A549 (cell line): ENCODE measurements around the gene GDA. TPM values are rescaled to one million over a fixed set of nuclear protein-coding genes. Genes with fewer than 3 reads are reported as not detected.

Experiments used
- ATAC-seq, 2 experiments: fragments of 200-7000 bp in 1 of 2; fragments of >200 bp in 1 of 2; cut with Nextera tagmentation in 1 of 2; cut with Tn5 transposase in 1 of 2; 3 replicates each; pipeline versions ENCODE4 v1.8.0 to v1.9.1; 2018 to 2020; ENCODE audit warnings: mild to moderate bottlenecking in 1 of 2, moderate library complexity in 1 of 2
- CTCF ChIA-PET: fragments of 300-600 bp; sonication (Branson Sonifier 250); formaldehyde crosslinking; extraction: SDS; loops from one replicate; lab custom pipeline; 2021; ENCODE audit warnings: antibody characterized with exemption, inconsistent platforms; lab: Yijun Ruan, JAX
- POLR2A ChIA-PET: fragments of 350-600 bp; formaldehyde crosslinking; extraction: SDS; loops from one replicate; lab custom pipeline; 2021; ENCODE audit warnings: antibody characterized with exemption, inconsistent platforms; lab: Yijun Ruan, JAX
- DNase-seq, 2 experiments: peaks; one replicate each; pipeline versions ENCODE4 v3.0.0 to v3.0.0-alpha.2; 2011 to 2016; ENCODE audit warnings: low read depth in 1 of 2, low spot score in 1 of 2
- FAIRE-seq: peaks from 2 replicates; lab custom pipeline; 2011; peaks lifted over from hg19 to GRCh38; lab: Jason Lieb, UNC
- H3K27ac ChIP-seq, 2 experiments: fragments of >200 bp; sonication (Bioruptor Twin); formaldehyde crosslinking; 3 replicates each; pipeline ENCODE4 v1.5.1; 2016 to 2017
- H3K4me1 ChIP-seq: fragments of >200 bp; sonication (Bioruptor Twin); formaldehyde crosslinking; 3 replicates; pipeline ENCODE4 v1.6.1; 2016
- H3K4me2 ChIP-seq: fragments of >200 bp; sonication (Bioruptor Twin); formaldehyde crosslinking; 3 replicates; pipeline ENCODE4 v1.6.1; 2016
- H3K4me3 ChIP-seq: fragments of >200 bp; sonication (Bioruptor Twin); formaldehyde crosslinking; 3 replicates; pipeline ENCODE4 v1.5.1; 2016
- H3K9me3 ChIP-seq: fragments of >200 bp; sonication (Bioruptor Twin); formaldehyde crosslinking; 3 replicates; pipeline ENCODE4 v1.6.1; 2016
- CEBPB ChIP-seq, 2 experiments: fragments of >200 bp in 1 of 2; sonication (Bioruptor Twin) in 1 of 2; formaldehyde crosslinking in 1 of 2; IDR thresholded peaks; 2 replicates each; pipeline ENCODE4 v1.6.1; 2012 to 2016
- E2F6 ChIP-seq: IDR thresholded peaks from 2 replicates; pipeline ENCODE4 v1.6.1; 2012; ENCODE audit warnings: low read depth, borderline replicate concordance
- EHF ChIP-seq: fragments of 250-450 bp; sonication (Bioruptor Pico); IDR thresholded peaks from 2 replicates; pipeline ENCODE4 v1.5.0; 2020; ENCODE audit warnings: mild to moderate bottlenecking
- ELK1 ChIP-seq: fragments of 150-350 bp; IDR thresholded peaks from 2 replicates; pipeline ENCODE4 v1.6.1; 2014; ENCODE audit warnings: low read depth, mild to moderate bottlenecking, low read length
- EP300 ChIP-seq, 2 experiments: fragments of >200 bp; sonication (Bioruptor Twin); formaldehyde crosslinking; IDR thresholded peaks; 2 replicates in 1 of 2; 3 replicates in 1 of 2; pipeline ENCODE4 v1.6.1; 2016 to 2017
- ESRRA ChIP-seq: fragments of 150-350 bp; IDR thresholded peaks from 2 replicates; pipeline ENCODE4 v1.6.1; 2014; ENCODE audit warnings: mild to moderate bottlenecking, low read length, borderline replicate concordance
- FOSB ChIP-seq: fragments of 250-450 bp; sonication (Bioruptor Pico); IDR thresholded peaks from 2 replicates; pipeline ENCODE4 v1.5.0; 2020; ENCODE audit warnings: mild to moderate bottlenecking, moderate library complexity
- HES2 ChIP-seq: fragments of >200 bp; sonication (Bioruptor Twin); formaldehyde crosslinking; IDR thresholded peaks from 2 replicates; pipeline ENCODE4 v1.6.1; 2016
- HOXB13 ChIP-seq: fragments of 250-450 bp; sonication (Bioruptor Pico); IDR thresholded peaks from 2 replicates; pipeline ENCODE4 v1.5.0; 2020; ENCODE audit warnings: low read depth, mild to moderate bottlenecking, moderate library complexity
- KDM1A ChIP-seq: fragments of 200-600 bp; sonication (generic); IDR thresholded peaks from 2 replicates; pipeline ENCODE4 v1.6.1; 2016; ENCODE audit warnings: low read depth, mild to moderate bottlenecking
- MAFK ChIP-seq: fragments of 450-650 bp; IDR thresholded peaks from 2 replicates; pipeline ENCODE4 v1.6.1; 2014; ENCODE audit not compliant: partially characterized antibody
- NR3C1 ChIP-seq: fragments of >200 bp; sonication (Bioruptor Twin); formaldehyde crosslinking; IDR thresholded peaks from 3 replicates; pipeline ENCODE4 v1.6.1; 2017
- PBX3 ChIP-seq: IDR thresholded peaks from 2 replicates; pipeline ENCODE4 v1.6.1; 2012
- PHF8 ChIP-seq: fragments of 200-600 bp; sonication (generic); IDR thresholded peaks from 2 replicates; pipeline ENCODE4 v1.6.1; 2016; ENCODE audit warnings: low read depth, mild to moderate bottlenecking, antibody characterized with exemption, moderate library complexity, borderline replicate concordance
- RAD21 ChIP-seq, 2 experiments: fragments of >200 bp in 1 of 2; sonication (Bioruptor Twin) in 1 of 2; formaldehyde crosslinking in 1 of 2; IDR thresholded peaks in 1 of 2; conservative IDR thresholded peaks in 1 of 2; 2 replicates in 1 of 2; 3 replicates in 1 of 2; pipeline ENCODE4 v1.6.1; 2012 to 2018; ENCODE audit warnings: inconsistent platforms in 1 of 2
- RCOR1 ChIP-seq: fragments of 150-350 bp; IDR thresholded peaks from 2 replicates; pipeline ENCODE4 v1.6.1; 2014; ENCODE audit warnings: antibody characterized with exemption, low read length, low read depth
- REST ChIP-seq: fragments of 200-600 bp; sonication (generic); IDR thresholded peaks from 2 replicates; pipeline ENCODE4 v1.6.1; 2016; ENCODE audit warnings: antibody characterized with exemption, mild to moderate bottlenecking, moderate library complexity
- ZNF302 ChIP-seq: fragments of 250-450 bp; sonication (Bioruptor Pico); IDR thresholded peaks from 2 replicates; pipeline ENCODE4 v1.9.0; 2021; ENCODE audit warnings: inconsistent platforms, mild to moderate bottlenecking, moderate library complexity
- WGBS: methylation state at CpG from one replicate; pipeline ENCODE4 v1.1.6; 2017; ENCODE audit errors: missing lambda C conversion rate; 5-methylcytosine and 5-hydroxymethylcytosine counted together
- polyA plus RNA-seq, 4 experiments: library from polyadenylated mRNA; depleted of rRNA in 3 of 4; stranded (reverse); fragments of >200 nt; fragmentation: RNase III in 1 of 4; extraction: RNeasy Plus Mini Kit Qiagen cat#74134 plus additional on column Dnase treatment in 1 of 4; gene quantifications; 2 replicates in 3 of 4; 3 replicates in 1 of 4; pipeline ENCODE4 v1.2.3, GENCODE V29; 2011 to 2017
- TF ChIP-seq, protein P1 (sequence below): fragments of 250-450 bp; sonication (Bioruptor Pico); IDR thresholded peaks from 2 replicates; pipeline ENCODE4 v1.5.0; 2021; ENCODE audit warnings: mild to moderate bottlenecking, moderate library complexity, borderline replicate concordance

The GDA gene
- polyA plus RNA-seq, 2 of the 4 experiments (the other 2 are of a cell fraction): 0.23 to 1.2 TPM

DNA sequence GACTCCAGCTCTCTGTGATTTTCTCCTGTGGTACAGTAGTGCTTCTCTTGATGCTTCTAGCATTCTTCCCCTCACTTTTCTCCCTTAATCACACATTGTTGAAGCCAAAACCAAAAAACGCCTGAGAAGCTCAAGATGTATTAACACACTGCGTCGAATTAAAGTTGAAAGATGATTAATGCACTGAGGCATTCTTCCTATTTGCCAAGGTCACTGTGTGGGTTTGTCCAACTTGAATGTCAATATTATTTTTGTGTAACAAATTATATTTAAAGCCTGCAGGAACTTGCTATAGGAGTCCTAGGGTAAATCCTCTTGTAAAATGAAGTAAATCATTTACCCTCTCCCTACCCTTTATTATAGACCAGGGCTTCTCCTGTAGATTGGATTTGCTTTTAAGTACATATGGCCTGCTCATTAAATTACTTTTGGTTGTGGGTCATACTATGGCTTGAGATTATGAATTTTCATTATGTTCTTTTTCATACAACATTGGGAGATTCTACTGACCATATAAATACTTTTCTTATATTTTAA lies 68.1 kb downstream of the GDA start:
- ATAC-seq: no peak

More for the DNA sequence above, 68.1 kb downstream of the GDA start:
- peak overlapping the region; percentile 21; the same call in 1 of the 3 replicates for H3K4me2 ChIP-seq
- TF ChIP-seq REST (no peak), KDM1A (no peak), E2F6 (no peak), RCOR1 (no peak), HOXB13 (CRISPR knock-in tag) (no peak), PHF8 (no peak), EP300 (IDR thresholded peaks at IDR 0.05) (no peak), ESRRA (no peak), RAD21 (conservative IDR thresholded peaks at IDR 0.05 in 1 of 2, IDR thresholded peaks at IDR 0.05 in 1 of 2) (no peak), FOSB (no peak), CEBPB (IDR thresholded peaks at IDR 0.05) (no peak), EHF (CRISPR knock-in tag) (no peak), NR3C1 (no peak), MAFK (no peak), PBX3 (no peak), ELK1 (no peak), ZNF302 (CRISPR knock-in tag) (no peak), HES2 (no peak)
- TF ChIP-seq, protein P1, sequence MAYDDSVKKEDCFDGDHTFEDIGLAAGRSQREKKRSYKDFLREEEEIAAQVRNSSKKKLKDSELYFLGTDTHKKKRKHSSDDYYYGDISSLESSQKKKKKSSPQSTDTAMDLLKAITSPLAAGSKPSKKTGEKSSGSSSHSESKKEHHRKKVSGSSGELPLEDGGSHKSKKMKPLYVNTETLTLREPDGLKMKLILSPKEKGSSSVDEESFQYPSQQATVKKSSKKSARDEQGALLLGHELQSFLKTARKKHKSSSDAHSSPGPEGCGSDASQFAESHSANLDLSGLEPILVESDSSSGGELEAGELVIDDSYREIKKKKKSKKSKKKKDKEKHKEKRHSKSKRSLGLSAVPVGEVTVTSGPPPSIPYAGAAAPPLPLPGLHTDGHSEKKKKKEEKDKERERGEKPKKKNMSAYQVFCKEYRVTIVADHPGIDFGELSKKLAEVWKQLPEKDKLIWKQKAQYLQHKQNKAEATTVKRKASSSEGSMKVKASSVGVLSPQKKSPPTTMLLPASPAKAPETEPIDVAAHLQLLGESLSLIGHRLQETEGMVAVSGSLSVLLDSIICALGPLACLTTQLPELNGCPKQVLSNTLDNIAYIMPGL (CRISPR knock-in tag): no peak
- no peak for FAIRE-seq
- ChIA-PET CTCF (interaction anchor here (1.0 to 1.2 kb wide), 2 partner anchors 13 to 15 kb away, joined by 4 to 5 read pairs; no protein-coding TSS in a partner anchor), POLR2A (no interaction called here)
- no peak overlapping the region for H3K27ac ChIP-seq
- no peak overlapping the region for H3K4me3 ChIP-seq
- 0 out of 3 replicates have a peak, but pooled peaks cover 2% of the 10 kb centered on the region for H3K9me3 ChIP-seq
- under 1% methylated on average over 3 of the region's 3 CpGs for WGBS
- 0 out of 3 replicates have a peak, but pooled peaks cover 5% of the 10 kb centered on the region for H3K4me1 ChIP-seq
- peak in 1 of 2 experiments; percentile 17 for DNase-seq
